ENCODE measurements around the gene C1orf21.

C1orf21 gene

GRCh38 chr1:184409011-184409410, 22.2 kb downstream of the C1orf21 start:
- in situ Hi-C loops (cut with MboI; ENCODE audit: low sequenced_read_pairs): no loop called here

DNA sequence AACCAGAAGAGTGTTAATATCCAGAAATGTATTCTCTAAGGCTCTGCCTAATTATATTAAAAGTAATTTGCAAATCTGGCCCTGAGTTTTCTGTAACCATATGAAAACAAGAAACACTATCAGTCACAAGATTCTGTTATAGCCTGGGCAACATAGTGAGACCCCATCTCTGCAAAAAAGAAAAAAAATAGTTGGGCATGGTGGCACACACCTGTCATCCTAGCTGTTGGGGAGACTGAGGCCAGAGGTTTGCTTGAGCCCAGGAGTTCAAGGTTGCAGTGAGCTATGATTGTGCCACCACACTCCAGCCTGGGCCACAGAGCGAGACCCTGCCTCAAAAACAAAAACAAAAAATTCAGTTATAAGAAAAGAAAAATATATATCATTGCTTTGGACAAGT, 25.6 kb downstream of the C1orf21 start:
- in situ Hi-C loops (cut with MboI; ENCODE audit: low sequenced_read_pairs): no loop called here

DNA sequence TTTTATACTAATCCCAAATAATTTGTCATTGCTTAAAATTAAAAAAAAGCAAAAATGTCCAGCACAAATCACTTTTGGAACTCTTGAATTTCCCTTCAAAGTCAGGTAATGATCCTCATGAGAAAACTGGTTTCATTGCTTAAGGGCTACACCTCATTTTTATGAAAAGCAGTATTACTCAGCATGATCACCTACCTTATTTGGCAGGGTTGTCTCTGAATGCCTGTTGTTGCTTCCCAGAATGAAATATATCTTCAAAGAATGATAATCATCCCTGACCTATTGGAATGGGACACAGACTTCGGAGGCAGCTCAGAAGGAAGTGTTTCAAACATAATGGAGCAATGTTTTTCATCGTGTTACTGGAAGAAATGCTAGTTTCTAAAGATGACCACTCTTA, 29.7 kb downstream of the C1orf21 start:
- in situ Hi-C loops (cut with MboI; ENCODE audit: low sequenced_read_pairs): no loop called here

GRCh38 chr1:184416946-184417345, 30.1 kb downstream of the C1orf21 start:
- in situ Hi-C loops (cut with MboI; ENCODE audit: low sequenced_read_pairs): no loop called here

GRCh38 chr1:184417916-184418315, 31.1 kb downstream of the C1orf21 start:
- in situ Hi-C loops (cut with MboI; ENCODE audit: low sequenced_read_pairs): no loop called here

GRCh38 chr1:184418652-184419349, 32.0 kb downstream of the C1orf21 start:
- in situ Hi-C loops (cut with MboI; ENCODE audit: low sequenced_read_pairs): no loop called here

DNA sequence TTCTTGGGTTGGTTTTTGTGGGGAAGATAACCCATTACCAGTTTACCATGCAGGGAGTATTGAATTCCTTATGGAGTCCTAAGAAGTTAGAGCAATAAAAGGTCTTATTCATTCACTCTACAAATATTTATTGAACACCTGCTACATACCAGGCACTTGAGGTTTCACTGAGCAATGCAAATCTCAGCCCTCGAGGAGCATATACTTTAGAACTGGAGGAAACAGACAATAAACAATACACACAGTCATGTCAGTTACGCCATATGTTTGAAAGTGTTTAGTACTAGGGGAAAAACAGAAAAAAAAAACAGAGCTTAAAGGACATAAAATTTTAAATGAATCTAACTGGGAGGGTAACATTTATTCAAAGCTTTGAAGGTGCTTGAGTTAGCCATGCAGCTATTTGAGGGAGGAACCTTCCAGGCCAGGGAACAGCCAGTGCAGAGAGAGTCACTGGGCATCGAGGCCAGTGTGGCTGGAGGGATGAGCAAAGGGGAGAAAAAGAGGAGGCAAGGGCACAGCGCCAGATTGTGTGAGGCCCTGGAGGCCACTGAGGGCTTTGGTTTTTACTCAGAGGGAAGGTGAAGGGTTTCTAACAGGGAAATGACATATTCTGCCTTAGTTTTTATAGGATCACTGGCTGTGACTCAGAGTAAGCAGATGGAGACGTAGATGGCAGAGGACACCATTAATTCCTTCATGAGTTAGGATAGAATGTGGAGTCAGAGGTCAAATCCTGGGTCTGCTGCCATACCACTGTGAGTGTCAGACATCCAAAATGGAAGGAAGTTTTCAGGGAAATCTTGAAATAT, 32.7 kb downstream of the C1orf21 start:
- in situ Hi-C loops (cut with MboI; ENCODE audit: low sequenced_read_pairs): no loop called here

- in situ Hi-C loops (cut with MboI; ENCODE audit: low sequenced_read_pairs): no loop called here
Observed at GRCh38 chr1:184422490-184423233, 35.8 kb downstream of the C1orf21 start.

GRCh38 chr1:184423649-184424048, 36.8 kb downstream of the C1orf21 start:
- in situ Hi-C loops (cut with MboI; ENCODE audit: low sequenced_read_pairs): no loop called here

DNA sequence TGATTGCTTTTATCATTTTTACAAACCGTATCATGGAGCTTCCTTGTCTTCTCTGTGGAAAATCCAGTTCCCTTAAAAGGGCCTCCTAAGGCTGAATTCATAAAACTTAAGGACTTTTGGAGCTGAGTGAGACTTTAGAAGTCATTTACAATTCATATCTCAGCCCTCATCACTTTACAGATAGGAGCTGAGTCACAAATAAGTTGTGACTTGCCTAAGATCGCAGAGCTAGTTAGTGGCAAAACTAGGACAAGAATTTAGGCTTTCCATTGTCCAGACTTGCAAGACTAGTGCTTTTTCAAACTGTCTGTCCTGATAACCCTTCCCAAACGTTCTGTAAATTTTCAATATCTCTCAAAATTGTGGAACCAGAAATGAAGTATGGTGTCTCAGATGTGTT, 37.3 kb downstream of the C1orf21 start:
- in situ Hi-C loops (cut with MboI; ENCODE audit: low sequenced_read_pairs): no loop called here

DNA sequence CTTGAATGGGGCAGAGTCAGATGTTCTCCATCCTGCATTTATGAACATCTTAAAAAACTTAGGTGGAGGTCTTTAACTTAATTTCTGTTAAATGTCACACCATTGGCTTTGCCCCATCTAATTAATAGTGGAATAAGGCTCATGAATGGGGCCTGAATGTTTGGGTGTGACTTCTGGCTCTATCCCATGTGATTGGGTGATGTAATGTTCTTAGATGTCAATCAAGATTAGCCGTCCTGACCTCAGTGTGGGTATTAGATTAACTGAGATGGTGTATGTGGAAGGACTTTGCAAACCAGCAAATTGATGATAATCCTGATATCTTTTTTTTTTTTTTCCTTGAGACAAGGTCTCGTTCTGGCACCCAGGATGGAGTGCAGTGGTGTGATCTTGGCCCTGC, 38.1 kb downstream of the C1orf21 start:
- in situ Hi-C loops (cut with MboI; ENCODE audit: low sequenced_read_pairs): no loop called here

DNA sequence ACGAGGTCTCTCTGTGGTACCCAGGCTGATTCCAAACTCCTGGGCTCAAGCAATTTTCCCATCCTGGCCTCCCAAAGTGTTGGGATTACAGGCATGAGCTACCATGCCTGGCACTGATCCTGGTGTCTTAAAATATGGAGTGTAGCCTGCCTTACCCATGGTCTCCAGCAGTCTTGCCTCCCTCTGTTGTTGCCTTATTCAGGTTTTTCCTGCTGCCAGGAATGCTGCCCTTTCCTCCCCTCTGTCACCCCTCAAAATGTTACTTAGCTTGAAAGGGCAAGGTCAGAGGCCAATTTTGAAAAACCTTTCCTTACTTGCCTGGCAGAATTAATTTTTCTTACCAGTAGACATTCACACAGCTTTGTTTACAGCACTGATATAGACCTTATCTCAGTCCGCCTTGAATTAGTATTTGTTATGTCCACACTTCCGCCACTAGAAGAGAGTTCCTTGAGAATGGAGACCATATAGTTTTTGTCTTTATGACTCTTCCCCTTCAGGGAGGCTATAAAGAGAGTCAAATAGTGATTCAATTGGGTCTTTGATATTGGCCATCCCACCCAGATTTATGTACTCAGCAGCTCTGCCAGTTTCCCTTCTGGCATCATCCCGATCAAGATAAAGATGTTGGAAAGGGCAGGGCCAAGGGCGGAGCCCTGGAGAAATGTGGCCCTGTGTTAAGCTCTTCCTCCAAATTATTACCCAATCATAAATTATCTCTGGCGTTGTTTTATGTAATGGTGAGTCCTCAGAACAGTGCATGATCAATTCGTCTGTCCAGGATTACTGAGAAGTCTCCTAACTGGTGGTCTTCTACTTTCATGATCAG, 38.8 kb downstream of the C1orf21 start:
- in situ Hi-C loops (cut with MboI; ENCODE audit: low sequenced_read_pairs): no loop called here

DNA sequence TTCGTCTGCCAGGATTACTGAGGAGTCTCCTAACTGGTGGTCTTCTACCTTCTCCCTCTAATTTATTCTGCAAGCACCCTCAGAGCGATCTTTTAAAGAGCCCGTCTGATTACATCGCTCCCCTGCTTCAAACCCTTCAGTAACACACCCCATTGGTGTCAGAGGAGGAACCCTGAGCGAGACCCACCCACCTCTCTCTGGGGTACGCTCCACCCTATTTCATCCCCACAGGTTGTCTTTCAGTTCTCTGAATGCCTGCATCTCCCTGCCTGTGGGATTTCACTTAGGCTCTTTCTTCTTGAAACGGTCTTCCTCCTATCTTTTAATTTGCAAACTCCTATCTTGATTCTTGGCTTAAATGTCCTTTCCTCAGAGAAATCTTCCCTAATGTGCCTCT, 39.4 kb downstream of the C1orf21 start:
- in situ Hi-C loops (cut with MboI; ENCODE audit: low sequenced_read_pairs): no loop called here

DNA sequence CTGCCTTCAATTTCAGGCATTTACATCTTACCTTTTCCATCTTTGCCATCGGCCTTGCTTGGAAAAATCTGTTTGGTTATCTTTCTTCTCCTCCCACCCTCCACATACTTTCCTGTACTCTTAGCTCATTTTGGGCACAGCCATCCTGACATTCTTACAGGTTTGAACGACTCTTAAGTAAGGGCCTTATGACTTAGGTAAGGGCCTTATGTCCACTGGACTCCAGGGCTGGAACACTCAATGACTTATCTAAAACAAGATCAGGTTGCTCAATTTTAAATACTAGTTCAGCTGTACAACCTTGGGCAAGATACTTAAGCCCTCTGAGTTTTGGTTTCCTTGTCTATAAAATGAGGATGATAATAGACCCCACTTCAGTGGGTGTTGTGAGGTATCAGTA, 40.9 kb downstream of the C1orf21 start:
- in situ Hi-C loops (cut with MboI; ENCODE audit: low sequenced_read_pairs): no loop called here

GRCh38 chr1:184428604-184429003, 41.8 kb downstream of the C1orf21 start:
- in situ Hi-C loops (cut with MboI; ENCODE audit: low sequenced_read_pairs): no loop called here

- in situ Hi-C loops (cut with MboI; ENCODE audit: low sequenced_read_pairs): no loop called here
Observed at GRCh38 chr1:184429335-184429734, 42.5 kb downstream of the C1orf21 start.

- in situ Hi-C loops (cut with MboI; ENCODE audit: low sequenced_read_pairs): no loop called here
Observed at GRCh38 chr1:184433956-184434502, 47.2 kb downstream of the C1orf21 start.

DNA sequence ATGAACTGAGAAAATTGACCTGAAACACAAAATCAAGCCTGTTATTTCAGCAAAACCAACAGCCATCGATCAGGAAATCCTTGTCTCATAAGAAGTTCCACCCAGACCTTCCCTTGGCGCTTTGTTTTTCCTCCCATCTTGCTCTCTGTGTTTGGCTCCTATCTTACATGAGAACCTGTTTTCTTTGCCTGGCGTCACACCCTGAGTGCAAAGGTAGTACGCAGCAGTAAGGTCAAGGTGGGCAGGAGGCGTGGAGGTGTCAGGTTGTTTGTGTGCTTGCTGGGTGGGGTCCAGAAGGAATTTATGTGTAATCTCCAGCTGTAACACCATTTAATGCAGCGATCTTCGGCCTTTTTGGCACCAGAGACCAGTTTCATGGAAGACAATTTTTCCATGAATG, 50.5 kb downstream of the C1orf21 start:
- in situ Hi-C loops (cut with MboI; ENCODE audit: low sequenced_read_pairs): no loop called here

DNA sequence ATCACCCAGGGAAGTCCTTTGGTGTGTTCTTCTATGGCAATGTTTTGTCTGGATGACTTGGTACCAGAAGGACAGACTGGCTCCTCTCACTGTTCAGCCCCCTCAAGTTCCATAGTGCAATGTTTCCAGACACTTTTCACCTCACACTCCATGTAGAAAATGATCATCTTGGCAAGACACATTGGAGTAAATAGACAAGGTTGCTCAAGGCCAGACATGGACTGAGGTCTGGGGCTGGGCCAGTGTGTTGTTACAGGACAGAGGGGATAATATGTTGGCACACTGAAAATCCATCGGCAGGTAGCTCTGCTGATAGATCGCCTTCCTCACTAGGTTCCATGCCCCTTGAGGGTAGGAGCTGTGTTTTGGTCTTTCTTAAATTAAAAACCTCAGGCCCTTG, 51.5 kb downstream of the C1orf21 start:
- in situ Hi-C loops (cut with MboI; ENCODE audit: low sequenced_read_pairs): no loop called here

DNA sequence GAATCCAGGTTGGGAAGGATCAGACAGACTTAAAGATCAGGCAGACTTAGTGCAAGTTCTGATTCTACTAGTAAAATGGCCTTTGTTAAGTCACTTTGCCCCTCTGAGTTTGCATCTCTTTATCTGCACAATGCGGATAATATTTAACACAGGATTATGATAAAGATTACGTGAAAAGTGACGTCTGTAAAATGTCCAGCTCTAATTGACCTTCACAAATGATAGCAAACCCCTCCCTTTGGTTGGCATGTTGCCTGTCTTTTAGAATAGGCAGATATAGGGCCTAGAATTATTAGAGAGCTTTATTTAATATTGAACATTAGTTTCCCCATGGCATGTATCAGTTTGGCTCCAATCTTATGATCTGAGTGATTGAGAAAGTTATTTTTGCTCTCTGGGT, 55.4 kb downstream of the C1orf21 start:
- in situ Hi-C loops (cut with MboI; ENCODE audit: low sequenced_read_pairs): no loop called here

GRCh38 chr1:184443201-184443600, 56.4 kb downstream of the C1orf21 start:
- in situ Hi-C loops (cut with MboI; ENCODE audit: low sequenced_read_pairs): no loop called here
